ENCODE results near the gene NOP16.

The NOP16 gene

GRCh38 chr5:176420086-176420485 is 31.7 kb upstream of the NOP16 start:
- Histone ChIP-seq H3K4me3 (ENCODE audit: insufficient read depth, low read depth, low read length, poor library complexity, severe bottlenecking) (no peak overlapping the region), H3K36me3 (ENCODE audit: control insufficient read depth, insufficient read depth, low read length) (no peaks in the 10 kb centered on the region), H3K27ac (ENCODE audit: insufficient read depth, low read length, poor library complexity, severe bottlenecking) (no peak overlapping the region), H3K4me1 (ENCODE audit: control insufficient read depth, insufficient read depth, low read length, poor library complexity, severe bottlenecking) (peaks cover 6% of the 10 kb centered on the region), H3K9me3 (ENCODE audit: control insufficient read depth, low read length) (no peaks in the 10 kb centered on the region), H3K27me3 (replicated peaks; ENCODE audit: control insufficient read depth, insufficient read depth, low read length, poor library complexity, severe bottlenecking) (no peaks in the 10 kb centered on the region)
- DNase-seq: no peak

DNA sequence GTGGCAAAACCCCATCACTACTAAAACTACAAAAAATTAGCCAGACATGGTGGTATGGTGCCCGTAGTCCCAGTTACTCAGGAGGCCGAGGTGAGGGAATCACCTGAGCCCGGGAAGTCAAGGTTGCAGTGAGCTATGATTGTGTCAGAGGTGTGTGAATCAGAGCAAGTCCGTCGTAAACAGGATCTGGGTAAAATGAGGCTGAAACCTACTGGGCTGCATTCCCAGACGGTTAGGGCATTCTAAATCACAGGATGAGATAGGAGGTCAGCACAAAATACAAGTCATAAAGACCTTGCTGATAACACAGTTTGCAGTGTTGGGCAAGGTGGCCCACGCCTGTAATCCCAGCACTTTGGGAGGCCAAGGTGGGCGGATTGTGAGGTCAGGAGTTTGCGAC is 29.9 kb upstream of the NOP16 start:
- H3K4me3 ChIP-seq (ENCODE audit: insufficient read depth, low read depth, low read length, poor library complexity, severe bottlenecking): no peak overlapping the region
- no peaks in the 10 kb centered on the region for H3K9me3 ChIP-seq (ENCODE audit: control insufficient read depth, low read length)
- DNase-seq: no peak
- peaks cover 9% of the 10 kb centered on the region for H3K4me1 ChIP-seq (ENCODE audit: control insufficient read depth, insufficient read depth, low read length, poor library complexity, severe bottlenecking)
- H3K36me3 ChIP-seq (ENCODE audit: control insufficient read depth, insufficient read depth, low read length): no peaks in the 10 kb centered on the region
- no peak overlapping the region for H3K27ac ChIP-seq (ENCODE audit: insufficient read depth, low read length, poor library complexity, severe bottlenecking)
- no peaks in the 10 kb centered on the region for H3K27me3 ChIP-seq (replicated peaks; ENCODE audit: control insufficient read depth, insufficient read depth, low read length, poor library complexity, severe bottlenecking)

DNA sequence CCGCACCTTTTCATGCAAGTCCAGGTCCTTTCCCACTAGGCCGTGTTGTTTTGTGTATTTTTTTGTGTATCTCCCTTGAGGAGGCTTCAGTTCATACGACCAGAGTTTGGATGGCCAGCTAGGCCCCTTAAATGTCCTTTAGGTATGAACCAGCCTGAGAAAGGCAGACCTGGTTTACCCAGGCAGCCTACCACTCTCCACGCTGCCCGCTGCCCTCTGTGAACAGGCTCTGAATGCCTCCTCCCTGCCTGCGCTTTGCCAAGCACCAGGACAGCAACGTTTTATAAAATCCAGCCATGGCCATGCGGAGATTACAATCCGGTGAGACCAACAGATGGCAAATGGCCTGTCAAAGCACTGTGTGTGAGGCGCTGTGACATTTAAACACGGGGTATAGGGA is 28.6 kb upstream of the NOP16 start:
- no peak for DNase-seq
- Histone ChIP-seq H3K36me3 (ENCODE audit: control insufficient read depth, insufficient read depth, low read length) (no peaks in the 10 kb centered on the region), H3K4me1 (ENCODE audit: control insufficient read depth, insufficient read depth, low read length, poor library complexity, severe bottlenecking) (peaks cover 9% of the 10 kb centered on the region), H3K27me3 (replicated peaks; ENCODE audit: control insufficient read depth, insufficient read depth, low read length, poor library complexity, severe bottlenecking) (no peaks in the 10 kb centered on the region), H3K27ac (ENCODE audit: insufficient read depth, low read length, poor library complexity, severe bottlenecking) (peak overlapping the region; percentile 47), H3K4me3 (ENCODE audit: insufficient read depth, low read depth, low read length, poor library complexity, severe bottlenecking) (peak overlapping the region; percentile 43), H3K9me3 (ENCODE audit: control insufficient read depth, low read length) (no peaks in the 10 kb centered on the region)

DNA sequence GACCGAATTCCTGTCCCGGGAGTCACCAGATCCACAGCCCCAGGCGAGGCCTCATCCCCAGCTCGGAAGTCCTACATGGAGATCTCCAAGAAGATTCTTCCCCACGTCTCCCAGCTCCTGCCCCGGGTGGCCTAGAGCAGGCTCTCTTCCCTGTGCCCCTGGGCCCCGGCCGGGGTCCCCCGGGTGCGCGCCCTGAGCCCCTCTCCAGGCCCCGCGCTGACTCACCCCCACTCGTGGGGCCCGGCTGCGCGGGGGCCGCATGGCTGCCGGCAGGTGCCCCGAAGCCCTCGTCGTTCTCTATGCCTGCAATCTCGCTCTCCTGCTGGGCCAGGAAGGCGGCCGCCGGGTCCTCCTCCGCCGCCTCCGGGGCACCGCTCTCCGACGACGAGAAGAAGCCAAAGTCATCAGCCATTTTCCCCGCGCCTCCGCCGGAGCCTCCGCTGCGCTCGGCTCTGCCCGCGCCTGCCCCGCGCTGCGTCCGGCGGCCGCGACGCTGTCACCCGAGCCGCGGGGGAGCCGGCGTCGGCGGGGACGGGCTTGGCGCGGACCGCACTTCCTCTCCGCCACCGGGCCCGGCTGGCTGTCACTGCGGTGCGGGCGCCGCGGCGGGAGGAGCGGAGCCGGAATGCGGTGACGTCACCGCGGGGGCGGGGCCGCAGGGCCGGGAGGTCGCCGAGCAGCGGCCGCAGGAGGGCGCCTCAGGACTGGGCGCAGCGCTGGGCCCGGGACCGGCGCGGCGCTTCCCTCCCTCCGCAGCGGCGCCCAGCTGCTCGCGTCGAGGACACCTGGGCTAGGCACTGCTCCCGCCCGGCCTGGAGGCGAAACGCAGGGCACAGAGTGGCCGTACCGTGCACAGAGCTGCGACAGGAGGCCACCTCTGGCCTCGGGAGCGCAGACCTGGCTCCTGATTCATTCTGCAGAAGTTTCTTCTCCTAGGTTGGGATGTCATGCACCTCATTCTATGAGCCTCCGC is 27.8 kb upstream of the NOP16 start, which contains the start of gene CLTB:
Gene CLTB (minus strand): TSS at position 588 of the 973 bp plus-strand sequence. CDS start 176 bp downstream, at position 412.
- H3K9me3 ChIP-seq (ENCODE audit: control insufficient read depth, low read length): no peaks in the 10 kb centered on the region
- peaks cover 2% of the 10 kb centered on the region for H3K36me3 ChIP-seq (ENCODE audit: control insufficient read depth, insufficient read depth, low read length)
- peaks cover 9% of the 10 kb centered on the region for H3K4me1 ChIP-seq (ENCODE audit: control insufficient read depth, insufficient read depth, low read length, poor library complexity, severe bottlenecking)
- peak within 1 kb of the TSS; percentile 85 for H3K4me3 ChIP-seq (ENCODE audit: insufficient read depth, low read depth, low read length, poor library complexity, severe bottlenecking)
- H3K27me3 ChIP-seq (replicated peaks; ENCODE audit: control insufficient read depth, insufficient read depth, low read length, poor library complexity, severe bottlenecking): no peaks in the 10 kb centered on the region
- H3K27ac ChIP-seq (ENCODE audit: insufficient read depth, low read length, poor library complexity, severe bottlenecking): peak within 1 kb of the TSS; percentile 74
- peak; percentile 85 to 90 (median 86) for DNase-seq

DNA sequence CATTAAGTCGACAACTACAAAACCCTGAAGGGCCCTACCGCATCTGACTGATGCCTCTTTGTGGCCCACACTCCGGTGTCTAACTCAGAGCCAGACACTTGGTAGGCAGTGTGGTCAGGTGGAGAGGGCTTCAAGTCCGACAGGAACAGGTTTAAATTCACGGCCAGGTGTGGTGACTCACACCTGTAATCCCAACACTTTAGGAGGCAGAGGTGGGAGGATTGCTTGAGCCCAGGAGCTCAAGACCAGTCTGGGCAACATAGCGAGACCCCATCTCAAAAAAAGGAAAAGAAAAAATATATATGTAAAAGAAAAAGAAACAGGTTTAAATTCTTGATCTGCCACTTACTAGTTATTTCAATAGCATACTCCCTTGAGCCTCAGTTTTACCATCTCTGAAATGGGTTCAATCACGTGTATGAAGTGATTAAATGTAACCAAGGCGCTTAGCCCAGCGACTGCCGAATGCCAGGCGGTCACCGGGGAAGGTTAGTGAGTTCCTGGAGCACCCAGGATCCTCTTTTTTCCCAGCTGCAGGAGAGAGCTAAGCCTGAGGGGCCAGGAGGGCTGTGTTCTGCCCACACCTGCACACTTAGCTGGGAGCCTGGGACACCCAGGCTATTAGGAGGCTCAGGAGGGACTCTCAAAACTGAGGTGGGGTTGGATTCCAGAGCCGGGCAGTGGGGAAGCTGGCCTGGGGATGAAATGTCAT is 27.0 kb upstream of the NOP16 start:
- no peak for DNase-seq
- Histone ChIP-seq H3K27me3 (replicated peaks; ENCODE audit: control insufficient read depth, insufficient read depth, low read length, poor library complexity, severe bottlenecking) (no peaks in the 10 kb centered on the region), H3K36me3 (ENCODE audit: control insufficient read depth, insufficient read depth, low read length) (peaks cover 4% of the 10 kb centered on the region), H3K4me3 (ENCODE audit: insufficient read depth, low read depth, low read length, poor library complexity, severe bottlenecking) (peak overlapping the region; percentile 85), H3K4me1 (ENCODE audit: control insufficient read depth, insufficient read depth, low read length, poor library complexity, severe bottlenecking) (peaks cover 9% of the 10 kb centered on the region), H3K9me3 (ENCODE audit: control insufficient read depth, low read length) (no peaks in the 10 kb centered on the region), H3K27ac (ENCODE audit: insufficient read depth, low read length, poor library complexity, severe bottlenecking) (peak overlapping the region; percentile 74)

DNA sequence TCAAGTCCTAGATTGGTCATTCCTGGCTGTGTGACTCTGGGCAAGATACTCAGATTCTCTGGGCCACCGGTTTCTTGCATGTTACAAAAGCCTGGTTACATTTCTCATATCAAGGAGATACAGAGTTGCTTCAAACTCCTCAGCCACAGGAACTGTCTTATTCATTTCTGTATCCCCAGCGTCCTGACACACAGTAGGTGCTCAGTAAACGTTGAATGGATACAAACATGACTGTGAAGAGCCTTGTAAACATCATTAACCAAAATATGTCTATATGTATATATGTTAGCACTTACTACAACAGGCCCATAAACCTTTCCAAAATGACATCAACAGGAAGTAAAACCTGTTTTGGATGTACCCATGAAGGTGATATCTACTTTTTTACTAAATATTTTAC is 26.3 kb upstream of the NOP16 start:
- peaks cover 4% of the 10 kb centered on the region for H3K36me3 ChIP-seq (ENCODE audit: control insufficient read depth, insufficient read depth, low read length)
- no peak overlapping the region for H3K4me3 ChIP-seq (ENCODE audit: insufficient read depth, low read depth, low read length, poor library complexity, severe bottlenecking)
- peaks cover 9% of the 10 kb centered on the region for H3K4me1 ChIP-seq (ENCODE audit: control insufficient read depth, insufficient read depth, low read length, poor library complexity, severe bottlenecking)
- H3K9me3 ChIP-seq (ENCODE audit: control insufficient read depth, low read length): no peaks in the 10 kb centered on the region
- H3K27ac ChIP-seq (ENCODE audit: insufficient read depth, low read length, poor library complexity, severe bottlenecking): no peak overlapping the region
- no peaks in the 10 kb centered on the region for H3K27me3 ChIP-seq (replicated peaks; ENCODE audit: control insufficient read depth, insufficient read depth, low read length, poor library complexity, severe bottlenecking)
- DNase-seq: no peak

DNA sequence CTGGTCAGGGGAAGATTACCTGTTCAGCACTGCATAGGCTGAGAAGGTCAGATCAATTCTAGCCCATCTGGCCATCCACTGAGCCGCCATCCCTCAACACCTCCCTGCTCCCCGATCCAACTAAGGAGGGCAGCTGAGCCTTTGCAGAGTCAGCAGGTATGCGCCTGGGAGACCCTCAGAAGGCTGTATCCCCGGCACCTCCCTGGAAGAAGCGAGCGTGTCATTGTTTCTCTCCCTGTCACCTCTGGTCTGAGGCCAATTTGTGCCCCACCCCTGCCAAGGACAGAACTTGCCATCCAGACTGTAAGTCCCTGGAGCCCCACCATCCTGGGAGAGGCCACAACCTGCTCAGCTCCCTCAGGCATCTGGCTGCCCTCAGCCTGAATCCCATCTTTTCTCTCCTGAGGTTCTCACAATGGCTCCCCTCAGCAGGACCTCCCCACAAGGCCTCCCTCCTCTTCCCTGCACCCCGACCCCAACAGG is 25.4 kb upstream of the NOP16 start:
- no peaks in the 10 kb centered on the region for H3K27me3 ChIP-seq (replicated peaks; ENCODE audit: control insufficient read depth, insufficient read depth, low read length, poor library complexity, severe bottlenecking)
- H3K4me1 ChIP-seq (ENCODE audit: control insufficient read depth, insufficient read depth, low read length, poor library complexity, severe bottlenecking): peaks cover 9% of the 10 kb centered on the region
- H3K27ac ChIP-seq (ENCODE audit: insufficient read depth, low read length, poor library complexity, severe bottlenecking): no peak overlapping the region
- peaks cover 4% of the 10 kb centered on the region for H3K36me3 ChIP-seq (ENCODE audit: control insufficient read depth, insufficient read depth, low read length)
- DNase-seq: no peak
- H3K4me3 ChIP-seq (ENCODE audit: insufficient read depth, low read depth, low read length, poor library complexity, severe bottlenecking): no peak overlapping the region
- no peaks in the 10 kb centered on the region for H3K9me3 ChIP-seq (ENCODE audit: control insufficient read depth, low read length)

DNA sequence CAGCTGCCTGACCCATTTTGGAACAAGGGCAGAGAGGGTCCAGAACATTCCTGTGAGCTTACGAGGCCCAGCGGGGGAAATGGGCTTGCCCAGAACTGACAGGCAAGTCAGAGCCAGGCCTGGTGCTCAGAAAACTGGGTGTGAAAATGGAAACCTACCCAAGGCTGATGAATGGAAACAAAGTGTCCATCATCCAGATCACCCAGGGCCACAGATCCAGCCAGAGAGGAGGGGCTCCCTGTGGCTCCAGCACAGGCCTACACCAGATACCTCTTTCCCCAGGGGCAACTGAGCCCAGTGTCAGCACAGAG is 24.8 kb upstream of the NOP16 start:
- Histone ChIP-seq H3K27ac (ENCODE audit: insufficient read depth, low read length, poor library complexity, severe bottlenecking) (no peak overlapping the region), H3K4me3 (ENCODE audit: insufficient read depth, low read depth, low read length, poor library complexity, severe bottlenecking) (no peak overlapping the region), H3K9me3 (ENCODE audit: control insufficient read depth, low read length) (no peaks in the 10 kb centered on the region), H3K4me1 (ENCODE audit: control insufficient read depth, insufficient read depth, low read length, poor library complexity, severe bottlenecking) (peaks cover 9% of the 10 kb centered on the region), H3K36me3 (ENCODE audit: control insufficient read depth, insufficient read depth, low read length) (peaks cover 4% of the 10 kb centered on the region), H3K27me3 (replicated peaks; ENCODE audit: control insufficient read depth, insufficient read depth, low read length, poor library complexity, severe bottlenecking) (no peaks in the 10 kb centered on the region)
- no peak for DNase-seq

GRCh38 chr5:176412517-176413254 is 24.3 kb upstream of the NOP16 start:
- Histone ChIP-seq H3K4me1 (ENCODE audit: control insufficient read depth, insufficient read depth, low read length, poor library complexity, severe bottlenecking) (peaks cover 9% of the 10 kb centered on the region), H3K36me3 (ENCODE audit: control insufficient read depth, insufficient read depth, low read length) (peaks cover 7% of the 10 kb centered on the region), H3K9me3 (ENCODE audit: control insufficient read depth, low read length) (no peaks in the 10 kb centered on the region), H3K27ac (ENCODE audit: insufficient read depth, low read length, poor library complexity, severe bottlenecking) (no peak overlapping the region), H3K27me3 (replicated peaks; ENCODE audit: control insufficient read depth, insufficient read depth, low read length, poor library complexity, severe bottlenecking) (no peaks in the 10 kb centered on the region), H3K4me3 (ENCODE audit: insufficient read depth, low read depth, low read length, poor library complexity, severe bottlenecking) (no peak overlapping the region)
- no peak for DNase-seq
